Activated CD8-positive, alpha-beta memory T cell treated with anti-CD3 and anti-CD28 coated beads, Interleukin-2, amount 50 U/mL, for 4 hours (primary cell): Measurements from ENCODE around the gene EXOC4.

ENCODE experiments used
- DNase-seq: peaks from one replicate; pipeline ENCODE4 v3.0.0-alpha.2; 2020

Gene EXOC4

GRCh38 chr7:133911724-133912123 lies 658.8 kb downstream of the EXOC4 start:
- DNase-seq = no peak

DNA sequence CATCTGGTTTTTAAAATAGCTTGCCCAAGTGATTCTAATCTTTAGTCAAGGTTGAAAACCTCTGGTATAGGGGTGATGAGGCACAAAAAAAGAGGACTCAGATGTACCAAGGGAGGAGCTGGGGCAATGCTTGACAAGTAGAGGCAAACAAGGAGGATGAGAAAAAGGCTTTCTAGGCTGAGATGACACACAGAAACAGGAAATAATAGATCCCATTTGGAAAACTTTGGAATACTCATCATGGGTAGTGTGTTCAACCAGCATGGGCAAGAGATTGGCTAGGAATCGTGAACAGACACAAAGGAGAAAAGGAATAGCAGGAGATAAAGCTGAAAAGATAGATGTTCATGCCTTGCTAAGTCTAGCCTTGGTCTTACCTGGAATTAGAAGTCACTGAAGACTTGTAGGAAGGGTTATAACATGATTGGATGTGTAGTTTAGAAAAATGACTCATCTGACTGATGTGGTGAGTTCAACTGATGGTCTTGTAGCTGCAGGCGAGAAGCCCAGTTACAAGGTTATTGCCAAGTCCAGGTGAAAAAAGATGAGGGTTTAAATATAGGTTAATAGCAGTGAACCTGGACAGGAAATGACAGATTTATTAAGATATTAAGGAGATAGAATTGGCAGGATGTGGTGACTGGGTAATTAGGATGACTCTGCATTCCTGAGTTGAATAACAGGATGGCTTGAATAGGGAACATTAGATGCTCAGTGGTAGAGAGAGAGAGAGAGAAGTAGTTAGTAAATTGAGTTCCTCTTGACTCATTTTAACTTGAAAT lies 660.2 kb downstream of the EXOC4 start:
- DNase-seq = no peak

DNA sequence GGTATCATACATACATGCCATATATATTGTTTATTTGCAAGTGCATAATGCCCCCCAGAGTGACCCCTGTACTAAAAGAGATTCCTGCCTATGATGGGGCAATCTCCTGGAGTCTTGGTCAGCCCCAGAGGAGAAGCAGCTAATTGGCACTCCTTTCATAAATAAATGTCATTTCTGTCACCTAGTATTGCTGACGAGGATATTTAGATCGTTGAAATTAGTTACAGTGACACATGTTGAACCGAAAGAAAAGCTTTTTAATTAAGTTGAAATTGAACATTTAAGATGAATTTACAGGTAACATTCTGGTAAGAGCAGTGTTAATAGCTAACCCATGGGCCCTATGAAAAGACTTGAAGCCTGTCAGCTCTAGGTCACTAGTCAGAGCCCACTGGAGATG lies 663.7 kb downstream of the EXOC4 start:
- no peak for DNase-seq

- no peak for DNase-seq
Observed at GRCh38 chr7:133919810-133920209, 666.9 kb downstream of the EXOC4 start.

DNA sequence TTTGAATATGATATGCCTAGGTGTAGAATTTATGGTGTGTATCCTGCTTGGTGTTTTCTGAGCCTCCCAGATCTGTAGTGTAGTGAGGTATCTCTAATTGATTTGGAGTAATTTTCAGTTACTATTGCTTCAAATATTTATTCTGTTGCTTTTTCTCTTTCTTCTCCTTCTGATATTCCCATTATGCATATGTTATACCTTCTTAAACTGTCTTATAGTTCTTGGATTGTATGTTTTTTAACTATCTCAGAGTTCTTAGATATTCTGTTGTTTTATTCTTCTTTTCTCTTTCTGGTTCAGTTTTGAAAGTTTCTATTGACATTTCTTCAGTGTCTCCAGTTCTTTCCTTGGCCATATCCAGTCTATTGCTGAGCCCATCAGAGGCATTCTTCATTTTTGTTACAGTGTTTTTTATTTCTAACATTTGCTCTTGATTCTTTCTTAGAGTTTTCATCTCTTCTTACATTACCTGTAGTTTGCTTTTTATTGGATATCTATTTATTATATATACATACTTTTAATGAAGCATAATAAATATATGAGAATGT lies 668.8 kb downstream of the EXOC4 start:
- DNase-seq = no peak

- no peak for DNase-seq
Observed at GRCh38 chr7:133923974-133924373, 671.1 kb downstream of the EXOC4 start.

DNA sequence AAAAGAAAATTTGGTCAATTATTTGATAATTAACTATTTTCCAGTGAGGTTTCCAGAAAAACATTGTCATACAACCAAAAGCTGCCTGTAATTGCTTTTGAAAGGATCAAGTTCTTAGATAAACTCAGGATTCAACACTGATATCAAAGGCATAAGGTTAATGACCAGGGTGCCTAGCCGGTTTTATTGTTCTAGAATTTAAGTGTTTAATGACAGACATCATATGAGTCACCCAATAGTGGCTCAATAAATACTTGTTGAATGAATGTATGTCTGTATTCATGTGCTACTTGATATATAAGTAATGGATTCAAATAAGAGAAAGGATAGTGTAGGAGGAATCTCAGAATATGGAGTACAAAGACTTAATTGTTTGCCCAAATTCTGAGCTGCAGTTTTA lies 678.2 kb downstream of the EXOC4 start:
- DNase-seq = no peak

DNA sequence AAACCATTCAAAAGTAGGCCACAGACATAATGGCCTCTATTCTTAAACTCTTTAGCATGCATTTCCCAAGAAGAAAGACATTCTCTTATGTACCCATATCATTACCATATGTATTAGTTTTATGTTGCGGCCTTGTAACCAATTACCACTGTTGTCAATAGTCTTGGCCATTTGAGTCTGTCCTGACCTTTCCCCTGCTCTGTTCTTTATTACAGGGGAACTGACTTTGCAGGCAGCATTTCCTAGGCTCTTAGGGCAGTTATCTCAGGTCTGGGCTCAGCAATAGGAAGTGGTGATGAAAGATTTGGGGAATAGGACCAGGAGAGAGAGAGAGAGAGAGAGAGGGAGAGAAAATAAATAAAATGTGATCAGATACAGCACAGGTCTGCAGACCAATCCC lies 679.7 kb downstream of the EXOC4 start:
- DNase-seq = no peak

- DNase-seq = no peak
Observed at GRCh38 chr7:133934262-133934976, 681.5 kb downstream of the EXOC4 start.

GRCh38 chr7:133934977-133935330 lies 682.1 kb downstream of the EXOC4 start:
- DNase-seq = no peak

DNA sequence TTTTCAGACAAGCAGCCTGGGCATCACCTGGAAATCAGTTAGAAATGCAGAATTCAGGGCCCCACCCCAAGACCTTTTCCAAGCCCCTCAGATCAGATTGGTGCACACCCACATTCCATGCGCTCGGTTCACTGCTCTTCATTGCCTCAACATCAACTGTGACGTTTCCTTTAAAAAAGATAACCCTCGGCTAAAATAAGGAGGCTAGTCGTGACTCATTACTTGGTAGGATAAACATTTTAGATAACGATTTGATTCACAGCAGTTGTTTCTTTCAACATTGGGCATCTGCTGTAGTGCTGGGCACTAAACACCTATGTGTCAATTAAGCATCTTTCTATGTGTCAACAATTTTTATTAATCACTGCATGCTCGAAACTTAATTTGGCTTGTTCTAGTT lies 683.2 kb downstream of the EXOC4 start:
- no peak for DNase-seq

DNA sequence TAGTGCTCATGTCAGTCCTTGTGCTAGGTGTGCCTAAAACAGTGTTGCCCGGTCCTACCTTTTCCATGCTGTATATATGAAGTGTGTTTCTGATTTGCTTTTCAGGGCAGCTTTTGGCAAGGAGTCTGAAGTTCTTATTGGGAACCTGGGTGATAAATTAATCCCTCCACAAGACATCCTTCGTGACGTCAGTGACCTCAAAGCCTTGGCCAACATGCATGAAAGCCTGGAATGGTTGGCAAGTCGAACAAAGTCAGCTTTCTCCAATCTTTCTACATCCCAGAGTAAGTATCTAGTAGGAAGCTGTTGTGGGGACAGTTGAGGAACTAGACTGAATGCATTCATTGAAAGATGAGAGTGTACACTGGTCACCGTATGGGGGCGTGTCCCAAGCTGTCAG lies 684.9 kb downstream of the EXOC4 start:
- no peak for DNase-seq

DNA sequence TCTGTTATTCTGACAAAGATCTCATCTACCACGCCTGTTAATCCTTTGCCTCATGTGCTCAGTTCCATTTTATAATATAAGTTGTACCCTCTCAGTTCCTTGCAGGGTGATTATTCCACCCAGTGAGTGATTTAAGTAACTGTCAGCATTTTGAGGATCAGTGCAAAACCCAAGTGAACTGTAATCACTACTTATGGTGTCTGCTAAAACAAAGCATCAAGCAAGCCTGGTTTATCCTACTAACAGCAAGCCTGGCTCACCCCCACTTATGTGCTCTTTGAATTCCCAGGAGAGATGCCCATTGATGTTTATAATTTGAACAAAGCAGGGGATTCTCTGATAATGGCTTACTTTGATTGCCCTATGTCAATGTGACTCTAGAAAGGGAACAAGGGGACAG lies 687.5 kb downstream of the EXOC4 start:
- no peak for DNase-seq

- no peak for DNase-seq
Observed at GRCh38 chr7:133941496-133941895, 688.6 kb downstream of the EXOC4 start.

- DNase-seq = no peak
Observed at GRCh38 chr7:133945497-133945896, 692.6 kb downstream of the EXOC4 start.

GRCh38 chr7:133947458-133948254 lies 694.8 kb downstream of the EXOC4 start:
- no peak for DNase-seq

DNA sequence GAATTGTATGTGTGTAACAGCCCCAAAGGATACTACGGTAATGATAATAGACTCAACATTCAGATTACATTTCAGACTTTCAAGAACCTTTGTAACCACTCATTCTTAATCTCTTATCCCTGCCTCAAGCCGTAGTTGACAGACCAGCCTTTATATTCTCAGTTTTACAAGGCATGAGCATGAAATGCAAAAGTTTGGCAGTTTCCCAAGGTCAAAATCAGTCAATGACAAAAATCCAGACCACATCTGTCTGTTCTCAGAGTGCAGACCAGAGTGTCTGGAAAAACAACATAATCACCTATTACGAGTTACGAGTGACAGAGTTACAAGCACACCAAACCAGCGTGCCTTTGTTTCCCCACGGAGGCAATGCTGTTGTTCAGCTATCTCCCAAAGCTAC lies 695.7 kb downstream of the EXOC4 start:
- DNase-seq = no peak

DNA sequence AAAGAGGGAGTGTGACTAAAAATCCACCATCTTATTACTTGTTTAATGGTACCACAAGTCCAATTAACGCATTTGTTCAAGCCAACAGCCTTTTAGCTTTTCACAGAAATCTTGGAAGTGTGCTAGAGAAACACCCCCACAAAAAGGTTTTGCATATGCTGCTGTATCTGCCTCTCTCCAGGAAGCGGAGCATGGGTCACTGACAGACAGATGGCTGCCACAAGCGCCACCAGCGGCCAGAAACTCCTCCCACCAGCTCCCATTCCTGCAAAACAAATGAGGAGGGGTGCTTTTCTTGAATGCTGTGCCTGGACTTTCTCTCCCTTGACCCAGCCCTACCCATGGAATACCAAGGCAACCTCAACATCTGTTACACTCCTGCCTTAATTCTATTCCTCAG lies 698.0 kb downstream of the EXOC4 start:
- DNase-seq = no peak

DNA sequence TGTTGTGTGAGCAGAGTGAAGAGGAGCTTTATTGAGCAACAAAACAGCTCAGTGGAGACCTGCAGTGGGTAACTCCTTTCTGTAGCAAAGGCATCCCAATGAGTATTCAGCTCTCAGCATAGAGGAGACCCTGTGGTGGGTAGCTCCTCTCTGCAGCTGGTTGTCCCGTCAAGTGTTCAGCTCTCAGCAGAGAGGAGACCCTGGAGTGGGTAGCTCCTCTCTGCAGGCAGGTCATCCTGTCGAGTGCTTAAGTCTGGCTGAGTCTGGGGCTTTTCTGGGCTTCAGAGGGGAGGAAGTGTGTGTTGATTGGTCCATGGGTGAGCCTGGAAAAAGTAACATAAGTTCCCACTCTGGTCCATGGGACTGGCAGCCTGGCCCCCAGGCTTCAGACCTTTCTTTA lies 702.3 kb downstream of the EXOC4 start:
- DNase-seq = no peak

GRCh38 chr7:133957845-133958244 lies 705.0 kb downstream of the EXOC4 start:
- no peak for DNase-seq

DNA sequence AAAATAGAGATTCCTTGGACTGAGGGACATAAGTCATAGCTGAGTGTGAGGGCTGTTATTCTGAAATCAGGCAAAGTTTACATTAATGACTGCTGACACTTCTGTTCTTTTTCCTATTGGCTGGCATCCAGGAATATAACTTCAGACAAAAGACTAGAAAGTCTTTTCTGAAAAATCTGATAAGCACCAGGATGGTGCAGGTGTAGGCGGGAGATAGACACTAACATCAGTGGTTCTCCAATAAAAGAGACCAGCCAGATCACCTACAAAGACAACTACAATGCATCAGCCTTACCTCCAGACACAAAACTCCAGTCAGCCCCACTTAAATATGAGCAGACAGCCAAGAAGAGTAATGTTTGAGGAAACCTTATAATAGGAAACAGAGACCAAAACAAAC lies 705.9 kb downstream of the EXOC4 start:
- no peak for DNase-seq

DNA sequence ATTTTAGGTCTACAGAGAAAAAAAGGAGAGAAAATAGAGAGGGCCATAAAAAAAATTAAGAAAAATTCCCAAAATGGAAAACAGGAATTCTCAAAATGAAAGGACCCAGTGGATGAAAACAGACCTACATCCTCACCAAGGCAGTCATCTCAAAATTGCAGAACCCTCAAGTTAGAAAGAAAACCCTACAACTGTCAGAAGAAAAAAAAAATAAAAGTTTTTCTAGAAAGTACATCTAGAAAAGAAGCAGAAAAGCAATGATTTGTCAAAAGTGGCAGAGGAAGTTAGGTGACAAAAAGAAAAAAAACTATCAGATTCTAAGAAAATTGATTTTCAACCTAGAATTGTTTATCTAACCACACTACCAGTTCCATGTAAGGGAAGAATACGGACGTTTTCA lies 706.6 kb downstream of the EXOC4 start:
- DNase-seq = no peak

DNA sequence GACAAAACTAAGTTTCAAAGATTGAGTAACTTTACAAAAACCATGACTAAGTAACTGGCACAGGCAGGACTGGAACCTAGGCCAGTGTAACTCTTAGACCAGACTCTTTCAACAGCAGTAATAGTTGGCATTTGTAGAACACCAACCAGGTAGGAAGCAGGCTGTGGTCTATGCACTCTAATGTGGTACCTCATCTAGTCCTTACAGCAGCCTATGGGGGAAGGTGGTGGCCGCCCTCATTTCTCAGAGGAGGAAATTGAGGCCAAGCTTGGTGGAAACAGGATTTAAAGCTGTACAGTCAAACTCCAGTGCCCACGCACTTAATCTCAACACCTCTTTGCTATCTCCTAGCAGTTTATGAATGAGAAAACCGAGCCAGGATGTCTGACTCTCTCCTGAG lies 708.8 kb downstream of the EXOC4 start:
- no peak for DNase-seq

DNA sequence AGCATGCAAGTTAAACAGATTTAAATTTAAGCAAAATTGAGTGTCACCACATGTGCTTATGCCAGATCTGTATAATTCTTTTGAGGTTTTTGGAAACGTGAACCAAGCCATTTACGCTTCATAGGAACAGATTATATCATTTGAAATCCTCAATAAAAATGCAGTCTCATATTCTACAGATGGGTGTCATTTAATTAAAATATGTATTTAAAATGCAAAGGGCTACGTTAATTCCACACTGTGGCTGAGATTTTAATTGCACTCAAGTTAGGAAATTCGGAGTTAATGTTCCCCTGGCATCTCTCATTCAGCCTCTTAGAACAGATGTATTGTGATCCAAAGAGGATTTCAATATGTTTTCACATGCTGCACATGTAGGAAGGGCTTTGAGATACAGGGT lies 709.8 kb downstream of the EXOC4 start:
- no peak for DNase-seq
